CD14-positive monocyte (primary cell): Measurements from ENCODE around the gene BCL2L11. TPM values are rescaled to one million over a fixed set of nuclear protein-coding genes. Genes with fewer than 3 reads are reported as not detected.

ENCODE experiments used
- DNase-seq, 3 donors: peaks; one replicate each; pipeline ENCODE4 v3.0.0-alpha.2; 2011 to 2022
- H2AFZ ChIP-seq: 2 replicates; pipeline ENCODE4 v1.6.0; 2012; ENCODE audit warnings: mild to moderate bottlenecking, low read depth, low read length, inconsistent platforms; ENCODE audit not compliant: insufficient read depth, poor library complexity, severe bottlenecking
- H3K27ac ChIP-seq, 2 donors: 1 replicate in 1 of 2; 2 replicates in 1 of 2; pipeline ENCODE4 v1.5.1; 2012 to 2013; ENCODE audit warnings: low read length in 2 of 2, control low read depth in 1 of 2, inconsistent platforms in 1 of 2, low read depth in 1 of 2, mild to moderate bottlenecking in 1 of 2
- H3K27me3 ChIP-seq, 2 donors: one replicate each; pipeline versions ENCODE4 v1.6.0 to v1.6.1; 2011 to 2013; ENCODE audit warnings: low read length in 2 of 2; ENCODE audit not compliant: control insufficient read depth in 2 of 2, insufficient read depth in 2 of 2
- H3K36me3 ChIP-seq, 2 donors: replicated peaks in 1 of 2; 1 replicate in 1 of 2; 2 replicates in 1 of 2; pipeline versions ENCODE4 v1.5.1 to v1.6.1; 2012 to 2013; ENCODE audit warnings: low read length in 2 of 2, control low read depth in 1 of 2, inconsistent platforms in 1 of 2, mild to moderate bottlenecking in 1 of 2; ENCODE audit not compliant: insufficient read depth in 2 of 2, control insufficient read depth in 1 of 2
- H3K4me1 ChIP-seq, 2 donors: 1 replicate in 1 of 2; 2 replicates in 1 of 2; pipeline versions ENCODE4 v1.5.1 to v1.6.1; 2012 to 2013; ENCODE audit warnings: low read length in 2 of 2, control low read depth in 1 of 2, inconsistent platforms in 1 of 2, mild to moderate bottlenecking in 1 of 2, moderate library complexity in 1 of 2; ENCODE audit not compliant: insufficient read depth in 2 of 2, control insufficient read depth in 1 of 2
- H3K4me2 ChIP-seq: replicated peaks from 2 replicates; pipeline ENCODE3; 2012; ENCODE audit warnings: low read length, moderate library complexity, mild to moderate bottlenecking; ENCODE audit not compliant: poor library complexity, severe bottlenecking; ENCODE audit errors: extremely low read depth
- H3K4me3 ChIP-seq, 3 experiments: fragments of 200-600 bp in 1 of 3; sonication (generic) in 1 of 3; replicated peaks in 1 of 3; 1 replicate in 2 of 3; 2 replicates in 1 of 3; pipeline ENCODE4 v1.5.1; 2011 to 2013; ENCODE audit warnings: low read length in 3 of 3, mild to moderate bottlenecking in 3 of 3, control low read depth in 2 of 3, low read depth in 2 of 3, inconsistent platforms in 1 of 3, moderate library complexity in 1 of 3
- H3K79me2 ChIP-seq: 2 replicates; pipeline ENCODE4 v1.6.0; 2012; ENCODE audit warnings: mild to moderate bottlenecking, control low read depth, inconsistent platforms, low read length, moderate library complexity; ENCODE audit not compliant: insufficient read depth
- H3K9ac ChIP-seq: 2 replicates; pipeline ENCODE4 v1.6.0; 2017; ENCODE audit warnings: low read length, mild to moderate bottlenecking; ENCODE audit not compliant: insufficient read depth, poor library complexity, severe bottlenecking
- H3K9me3 ChIP-seq, 2 donors: replicated peaks in 1 of 2; 1 replicate in 1 of 2; 2 replicates in 1 of 2; pipeline versions ENCODE4 v1.5.1 to v1.6.1; 2012 to 2013; ENCODE audit warnings: low read length in 2 of 2, control low read depth in 1 of 2; ENCODE audit not compliant: control insufficient read depth in 1 of 2, insufficient read depth in 1 of 2
- H4K20me1 ChIP-seq: 2 replicates; pipeline ENCODE4 v1.6.0; 2012; ENCODE audit warnings: mild to moderate bottlenecking, low read length, control low read depth, moderate library complexity; ENCODE audit not compliant: insufficient read depth
- H3K27ac Mint-ChIP-seq, 7 donors: one replicate each; pipeline ENCODE4 v1.8.0; 2020; ENCODE audit warnings: mild to moderate bottlenecking in 7 of 7, mixed read lengths in 7 of 7, moderate library complexity in 6 of 7, inconsistent platforms in 2 of 7
- H3K27me3 Mint-ChIP-seq, 3 donors: one replicate each; pipeline ENCODE4 v1.8.0; 2021 to 2022; ENCODE audit warnings: low read depth in 3 of 3, mild to moderate bottlenecking in 3 of 3, mixed read lengths in 3 of 3, moderate library complexity in 3 of 3, inconsistent platforms in 1 of 3
- H3K36me3 Mint-ChIP-seq, 2 donors: one replicate each; pipeline ENCODE4 v1.8.0; 2020; ENCODE audit warnings: mixed read lengths in 2 of 2, inconsistent platforms in 1 of 2, mild to moderate bottlenecking in 1 of 2
- H3K4me1 Mint-ChIP-seq: one replicate; pipeline ENCODE4 v1.8.0; 2020; ENCODE audit warnings: mild to moderate bottlenecking, mixed read lengths
- H3K4me3 Mint-ChIP-seq, 2 donors: one replicate each; pipeline ENCODE4 v1.8.0; 2020; ENCODE audit warnings: mild to moderate bottlenecking in 2 of 2, mixed read lengths in 2 of 2, moderate library complexity in 1 of 2
- H3K9me3 Mint-ChIP-seq, 7 donors: one replicate each; pipeline ENCODE4 v1.8.0; 2020 to 2022; ENCODE audit warnings: mixed read lengths in 7 of 7, mild to moderate bottlenecking in 6 of 7, moderate library complexity in 6 of 7, inconsistent platforms in 2 of 7
- CTCF ChIP-seq: fragments of 200-600 bp; IDR thresholded peaks from one replicate; pipeline ENCODE4 v1.8.0; 2022; ENCODE audit warnings: antibody characterized with exemption, mild to moderate bottlenecking
- WGBS: methylation state at CpG from one replicate; pipeline ENCODE4 v1.1.5; 2013; ENCODE audit warnings: missing lambda C conversion rate; ENCODE audit not compliant: insufficient coverage; 5-methylcytosine and 5-hydroxymethylcytosine counted together
- intact Hi-C, 2 donors: fragments of 100-400 bp; cut with micrococcal nuclease; formaldehyde crosslinking; loops; one replicate each; pipeline versions ENCODE4 v1.15.0 to v1.15.1; 2023
- polyA plus RNA-seq, 3 donors: library from polyadenylated mRNA; depleted of rRNA in 1 of 3; unstranded in 2 of 3; stranded (reverse) in 1 of 3; fragments of 300-500 nt in 2 of 3; fragments of >200 nt in 1 of 3; fragmentation: Illumina TruSeq in 2 of 3; gene quantifications; 1 replicate in 2 of 3; 2 replicates in 1 of 3; pipeline ENCODE4 v1.2.3, GENCODE V29; 2012 to 2021

Gene BCL2L11
- polyA plus RNA-seq, 3 donors: 8.8 to 27.6 (median 20.4) TPM

GRCh38 chr2:111133603-111134002 lies 12.9 kb downstream of the BCL2L11 start:
- H3K9me3 ChIP-seq: no peaks in the 10 kb centered on the region
- H3K27me3 ChIP-seq: no peaks in the 10 kb centered on the region
- no peak overlapping the region for H3K4me3 ChIP-seq
- peaks cover 98% of the 10 kb centered on the region for H4K20me1 ChIP-seq
- Mint-ChIP-seq H3K27ac (peak overlapping the region in 1 of 7 donors; percentile 22), H3K4me3 (no peak overlapping the region), H3K27me3 (no peaks in the 10 kb centered on the region), H3K36me3 (peaks cover 78% of the 10 kb centered on the region in 2 donors), H3K9me3 (no peaks in the 10 kb centered on the region), H3K4me1 (peaks cover 16% of the 10 kb centered on the region)
- H2AFZ ChIP-seq: no peak overlapping the region
- H3K79me2 ChIP-seq: peaks cover 57% of the 10 kb centered on the region
- no CpG with 5 or more reads among the region's 2 CpGs for WGBS
- intact Hi-C loops: no loop called here
- no peak for DNase-seq
- H3K4me2 ChIP-seq: no peak overlapping the region
- no peak overlapping the region for H3K27ac ChIP-seq
- H3K36me3 ChIP-seq: peaks cover 39 to 75% of the 10 kb centered on the region in 2 donors
- H3K9ac ChIP-seq: no peak overlapping the region
- no peaks in the 10 kb centered on the region for H3K4me1 ChIP-seq
- no peak for TF ChIP-seq CTCF

- Histone ChIP-seq H3K9me3 (no peaks in the 10 kb centered on the region), H3K9ac (no peak overlapping the region), H3K4me2 (no peak overlapping the region), H3K4me1 (no peaks in the 10 kb centered on the region), H3K27me3 (no peaks in the 10 kb centered on the region), H4K20me1 (peaks cover 98% of the 10 kb centered on the region), H3K79me2 (peaks cover 57% of the 10 kb centered on the region), H2AFZ (no peak overlapping the region), H3K4me3 (no peak overlapping the region), H3K27ac (no peak overlapping the region), H3K36me3 (peaks cover 39 to 75% of the 10 kb centered on the region in 2 donors)
- DNase-seq: no peak
- TF ChIP-seq CTCF: peak; percentile 70
- intact Hi-C loops: no loop called here
- H3K9me3 Mint-ChIP-seq: no peaks in the 10 kb centered on the region
- no peaks in the 10 kb centered on the region for H3K27me3 Mint-ChIP-seq
- no peak overlapping the region for H3K27ac Mint-ChIP-seq
- peaks cover 16% of the 10 kb centered on the region for H3K4me1 Mint-ChIP-seq
- no CpG with 5 or more reads among the region's 2 CpGs for WGBS
- peaks cover 78% of the 10 kb centered on the region in 2 donors for H3K36me3 Mint-ChIP-seq
- no peak overlapping the region for H3K4me3 Mint-ChIP-seq
Observed at GRCh38 chr2:111134055-111134454, 13.3 kb downstream of the BCL2L11 start.
